NCI-H510A (cell line): ENCODE measurements around the gene HAGH.
"Not testable (repeated sequence)": the region's sequence is repeated elsewhere in the genome, so short reads cannot be mapped to it uniquely, and the experiment has no call there.

Experiments
- DNase-seq: peaks from one replicate; lab custom pipeline; 2025; lab: John Stamatoyannopoulos, UW

HAGH gene

DNA sequence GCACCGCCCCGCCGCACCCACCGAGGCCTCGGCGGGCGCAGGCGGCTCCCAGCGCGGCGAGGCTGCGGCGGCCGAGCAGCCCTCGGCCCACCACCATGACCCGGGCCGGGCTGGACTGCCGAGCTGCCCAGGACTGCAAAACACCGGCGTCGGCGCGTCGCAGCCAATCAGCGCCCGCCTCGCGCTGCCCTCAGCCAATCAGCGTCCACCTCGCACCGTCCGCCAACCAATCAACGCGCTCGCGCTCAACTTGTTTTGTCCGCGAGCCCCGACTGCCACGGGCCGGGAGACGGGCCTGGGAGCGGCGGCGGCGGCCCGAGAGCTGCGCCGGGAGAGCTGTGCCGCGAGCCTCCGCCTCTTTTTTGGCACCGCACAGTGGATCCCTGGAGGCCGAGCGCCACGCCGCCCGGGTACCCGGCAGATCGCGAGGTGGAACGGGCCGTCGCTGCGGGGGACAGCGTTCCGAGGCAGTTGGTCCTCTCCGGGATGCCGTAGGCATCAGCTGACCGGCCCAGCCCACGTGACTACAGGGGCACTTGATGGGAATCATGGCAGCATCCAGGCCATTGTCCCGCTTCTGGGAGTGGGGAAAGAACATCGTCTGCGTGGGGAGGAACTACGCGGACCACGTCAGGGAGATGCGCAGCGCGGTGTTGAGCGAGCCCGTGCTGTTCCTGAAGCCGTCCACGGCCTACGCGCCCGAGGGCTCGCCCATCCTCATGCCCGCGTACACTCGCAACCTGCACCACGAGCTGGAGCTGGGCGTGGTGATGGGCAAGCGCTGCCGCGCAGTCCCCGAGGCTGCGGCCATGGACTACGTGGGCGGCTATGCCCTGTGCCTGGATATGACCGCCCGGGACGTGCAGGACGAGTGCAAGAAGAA, at the start of gene HAGH, which contains the start of gene FAHD1:
HAGH (minus strand) TSS at position 135 of the 883 bp plus-strand sequence; CDS start at position 97, 38 bp downstream.
FAHD1 (plus strand) TSS at position 516 of the 883 bp plus-strand sequence; CDS start at position 549, 33 bp downstream.
- peak; percentile 51 for DNase-seq

DNA sequence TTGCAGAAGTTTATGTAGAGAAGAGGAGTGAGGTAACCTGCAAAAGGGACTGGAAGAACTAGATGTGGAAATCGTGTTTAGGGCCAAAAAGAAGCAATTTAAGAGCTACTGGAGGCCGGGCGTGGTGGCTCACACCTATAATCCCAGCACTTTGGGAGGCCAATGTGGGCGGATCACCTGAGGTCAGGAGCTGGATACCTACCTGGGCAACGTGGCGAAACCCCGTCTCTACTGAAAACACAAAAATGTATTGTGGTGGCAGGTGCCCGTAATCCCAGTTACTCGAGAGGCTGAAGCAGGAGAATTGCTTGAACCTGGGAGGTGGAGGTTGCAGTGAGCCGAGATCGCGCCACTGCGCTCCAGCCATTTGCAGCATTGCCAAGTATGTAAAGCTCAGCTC, 49.4 kb upstream of the HAGH start:
- not testable (repeated sequence) for DNase-seq

DNA sequence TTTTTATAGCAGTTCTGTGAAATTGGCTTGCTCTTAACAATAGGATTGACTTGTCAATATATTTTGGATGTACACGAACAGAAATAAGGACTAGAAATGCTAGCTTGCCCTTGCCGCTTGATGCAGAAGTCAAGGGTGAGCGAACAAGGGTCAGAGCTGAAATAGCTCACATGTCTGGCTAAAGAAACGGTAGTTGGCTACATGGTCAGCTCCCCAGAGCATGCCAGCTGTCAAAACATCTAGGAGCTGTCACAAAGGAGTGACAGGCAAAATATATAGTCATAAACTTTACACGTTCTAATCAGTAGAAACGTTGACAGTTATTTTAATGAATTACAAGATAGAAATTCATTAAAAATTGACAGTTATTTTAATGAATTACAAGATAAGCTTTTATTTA, 48.2 kb upstream of the HAGH start:
- DNase-seq: no peak

DNA sequence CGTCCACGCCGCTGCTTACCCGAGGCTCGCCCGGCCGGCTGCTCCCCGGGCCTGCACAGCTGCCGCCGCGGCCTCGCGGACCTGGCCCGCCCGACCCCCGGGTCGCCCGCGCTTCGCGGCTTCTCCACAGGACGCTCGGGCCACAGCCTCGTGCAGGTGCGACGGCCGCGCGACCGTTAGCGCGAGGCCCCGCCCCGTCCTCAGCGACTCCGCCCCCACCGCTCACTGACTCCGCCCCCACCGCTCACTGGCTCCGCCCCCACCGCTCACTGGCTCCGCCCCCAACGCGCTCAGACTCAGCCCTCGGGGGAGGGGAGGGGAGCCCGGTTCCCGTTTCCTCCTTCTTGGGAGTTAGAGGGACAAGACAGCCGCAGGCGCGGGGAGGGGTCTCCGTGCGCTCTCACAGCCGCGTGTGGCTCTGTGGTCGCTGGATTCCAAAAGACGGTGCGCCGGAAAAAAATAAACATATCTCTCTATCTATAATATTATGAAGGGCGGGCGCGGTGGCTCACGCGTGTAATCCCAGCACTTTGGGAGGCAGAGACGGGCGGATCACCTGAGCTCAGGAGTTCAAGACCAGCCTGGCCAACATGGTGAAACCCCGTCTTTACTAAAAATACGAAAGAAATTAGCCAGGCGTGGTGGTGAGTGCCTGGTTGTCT, 45.5 kb upstream of the HAGH start, which contains the start of gene MEIOB:
MEIOB (minus strand) TSS at position 191 of the 662 bp plus-strand sequence. CDS start 3,989 bp downstream, outside the sequence.
- DNase-seq: no peak

DNA sequence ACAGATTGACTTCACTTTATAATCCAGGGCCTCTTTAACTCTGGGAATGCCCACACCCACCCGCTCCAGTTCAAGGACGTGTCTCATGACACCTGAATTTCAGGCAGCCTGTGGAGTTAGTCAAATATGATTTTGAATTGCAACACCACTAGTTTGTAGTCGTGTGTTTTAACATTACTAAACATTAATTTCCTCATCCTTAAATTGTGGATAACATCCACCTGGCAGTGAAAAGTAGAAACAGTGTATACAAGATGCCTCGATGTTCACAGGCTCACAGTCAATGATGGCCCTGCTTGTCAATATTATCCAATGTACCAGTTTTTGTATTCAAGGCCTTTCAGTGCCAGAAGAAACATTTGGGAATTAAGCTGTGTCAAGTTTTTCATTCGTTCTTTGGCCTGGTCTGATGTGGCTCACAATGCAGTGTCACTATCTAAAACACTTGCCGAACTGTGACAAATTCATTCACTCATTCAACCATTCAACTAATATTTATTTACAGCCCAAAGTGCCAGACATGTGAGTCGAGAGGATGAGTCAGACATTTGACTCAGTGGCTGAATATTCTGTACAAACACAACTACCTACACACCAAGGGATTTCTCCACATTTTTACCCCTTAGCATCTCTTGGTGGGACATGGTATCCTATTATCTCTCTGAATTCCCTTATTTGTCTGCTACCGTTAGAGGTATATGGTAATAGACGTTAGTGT, 43.9 kb upstream of the HAGH start:
- DNase-seq: no peak

DNA sequence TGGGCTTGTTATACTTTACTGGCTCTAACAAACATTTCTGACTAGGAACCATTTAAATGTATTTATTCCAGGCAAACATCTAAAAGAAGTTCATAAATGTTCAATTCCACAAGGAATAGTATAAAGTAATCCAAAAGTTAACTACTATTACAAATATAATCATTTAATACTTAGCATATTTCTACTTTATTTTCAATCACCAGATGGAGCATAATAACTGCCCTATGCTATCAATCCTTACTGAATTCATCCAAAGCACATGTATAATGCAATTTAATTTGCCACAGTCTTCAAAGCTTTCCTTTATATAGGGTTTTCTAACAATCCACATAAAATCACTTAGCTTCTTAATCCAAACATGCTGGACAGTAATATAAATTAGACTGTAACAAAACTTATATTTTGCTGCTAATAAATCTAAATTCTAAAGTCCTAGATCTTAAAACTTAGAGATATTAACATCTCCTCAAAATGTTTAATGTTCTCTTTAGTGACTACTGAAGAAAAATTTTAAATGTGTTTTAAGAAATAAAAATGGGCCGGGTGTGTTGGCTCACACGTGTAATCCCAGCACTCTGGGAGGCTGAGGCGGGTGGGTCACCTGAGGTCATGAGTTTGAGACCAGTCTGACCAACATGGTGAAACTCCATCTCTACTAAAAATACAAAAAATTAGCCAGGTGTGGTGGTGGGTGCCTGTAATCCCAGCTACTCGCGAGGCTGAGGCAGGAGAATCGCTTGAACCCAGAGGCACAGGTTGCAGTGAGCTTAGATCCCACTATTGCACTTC, 39.5 kb upstream of the HAGH start:
- no peak for DNase-seq

DNA sequence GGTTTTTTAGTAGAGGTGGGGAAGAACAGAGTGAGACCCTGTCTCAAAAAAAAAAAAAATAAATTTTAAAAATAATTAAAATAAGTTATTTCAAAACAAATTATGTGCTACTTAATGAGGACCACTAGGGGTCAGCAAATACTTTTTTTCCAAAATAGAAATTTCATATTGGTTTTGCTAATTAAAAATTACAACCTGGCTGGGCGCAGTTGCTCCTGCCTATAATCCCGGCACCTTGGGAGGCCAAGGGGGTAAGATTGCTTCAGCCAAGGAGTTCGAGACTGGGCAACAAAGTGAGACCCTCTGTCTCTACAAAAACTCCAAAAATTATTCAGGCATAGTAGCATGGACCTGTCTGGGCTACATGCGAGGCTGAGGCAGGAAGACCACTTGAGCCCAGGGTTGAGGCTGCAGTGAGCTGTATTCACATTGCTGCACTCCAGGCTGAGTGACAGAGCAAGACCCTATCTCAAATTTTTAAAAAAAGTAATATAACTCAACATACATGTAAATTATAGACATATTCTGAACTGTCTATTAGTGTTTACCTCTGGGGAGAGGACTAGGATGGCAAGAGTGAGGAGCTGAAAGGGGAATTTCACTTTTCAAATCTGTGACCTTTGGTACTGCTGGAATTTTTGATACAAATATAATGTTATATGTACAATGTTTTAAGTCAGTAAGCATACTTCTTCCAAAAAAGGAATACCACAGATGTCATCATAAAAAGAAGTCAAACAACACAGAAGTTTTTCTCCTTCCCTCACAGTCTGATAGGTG, 37.2 kb upstream of the HAGH start:
- DNase-seq: no peak

DNA sequence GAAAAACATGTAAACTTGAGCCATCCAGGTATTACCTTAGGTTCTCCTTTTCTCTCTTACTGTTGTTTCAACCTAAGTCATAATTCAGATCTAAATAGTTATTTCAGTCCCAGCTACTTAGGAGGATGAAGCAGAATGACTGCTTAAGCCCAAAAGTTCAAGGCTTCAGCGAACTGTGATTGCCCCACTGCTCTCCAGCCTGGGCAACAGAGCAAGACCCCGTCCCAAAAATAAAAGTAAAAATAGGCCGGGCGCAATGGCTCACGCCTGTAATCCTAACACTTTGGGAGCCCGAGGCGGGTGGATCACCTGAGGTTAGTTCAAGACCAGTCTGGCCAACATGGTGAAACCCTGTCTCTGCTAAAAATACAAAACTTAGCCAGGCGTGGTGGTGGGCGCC, 35.8 kb upstream of the HAGH start:
- no peak for DNase-seq

DNA sequence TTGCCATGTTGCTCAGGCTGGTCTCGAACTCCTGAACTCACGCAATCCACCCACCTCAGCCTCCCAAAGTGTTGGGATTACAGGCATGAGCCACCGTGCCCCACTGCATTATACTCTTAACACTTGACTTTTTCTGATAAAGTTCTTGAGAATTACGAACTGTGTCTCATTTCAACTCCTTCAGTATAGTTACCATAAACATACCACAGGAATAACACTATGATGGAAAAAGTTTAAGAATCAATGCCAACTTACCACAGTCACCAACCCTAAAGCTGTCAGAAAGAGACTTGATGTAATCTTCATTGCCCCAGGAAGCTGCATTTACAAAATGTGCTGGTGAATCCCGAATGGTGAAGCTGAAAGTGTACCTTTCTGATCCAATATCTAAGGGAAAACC, 35.1 kb upstream of the HAGH start:
- DNase-seq: no peak

DNA sequence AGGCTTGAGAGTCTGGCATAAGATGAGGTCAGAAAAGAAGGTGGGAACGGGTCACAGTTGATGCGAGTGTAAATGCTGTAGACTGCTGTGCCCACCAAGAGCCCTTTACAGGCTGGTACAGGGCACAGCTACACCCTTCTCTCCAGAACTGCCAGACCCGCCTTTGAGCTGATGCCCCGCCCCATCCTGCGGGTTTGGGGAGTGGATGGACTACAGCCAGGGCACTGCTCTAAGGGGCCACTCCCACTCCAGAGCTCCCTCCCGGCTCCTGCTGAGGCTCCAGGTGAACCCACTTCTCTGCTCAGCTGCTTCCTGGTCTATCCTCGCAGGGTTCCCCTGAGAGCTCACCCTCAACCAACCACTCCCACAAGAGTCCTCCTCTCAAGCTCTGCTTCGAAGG, 33.0 kb upstream of the HAGH start:
- DNase-seq: no peak

DNA sequence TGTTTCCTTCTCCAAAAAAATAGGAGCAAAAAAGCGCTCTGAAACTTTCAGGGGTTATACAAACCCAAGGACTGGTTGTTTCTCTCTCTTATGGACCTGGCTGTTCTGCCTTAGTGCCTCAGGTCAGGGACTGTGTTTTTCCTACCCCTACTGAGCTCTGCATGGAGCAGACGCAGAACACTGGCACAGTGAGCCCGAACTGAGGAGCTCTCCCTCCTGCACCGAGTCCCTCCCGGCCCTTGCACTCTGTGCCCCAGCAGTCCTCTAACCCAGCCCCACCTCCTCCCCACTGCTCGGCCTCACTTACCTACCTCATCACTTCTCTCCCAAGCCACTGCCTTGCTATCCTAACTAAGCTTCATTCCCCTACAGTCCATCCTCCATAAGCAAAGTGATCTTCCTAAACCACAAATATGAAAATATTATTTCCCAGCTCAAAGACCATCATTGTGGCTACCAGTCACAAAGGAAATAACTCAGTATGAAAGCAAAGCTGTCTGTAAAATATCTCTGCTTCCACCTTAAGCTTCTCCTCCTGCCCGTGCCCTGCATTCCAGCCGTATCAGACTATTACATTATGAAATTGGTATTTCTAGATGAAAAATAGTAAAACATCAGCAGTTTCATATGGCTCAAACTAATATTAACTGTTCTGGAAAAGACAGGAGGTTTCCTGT, 31.7 kb upstream of the HAGH start:
- DNase-seq: no peak

DNA sequence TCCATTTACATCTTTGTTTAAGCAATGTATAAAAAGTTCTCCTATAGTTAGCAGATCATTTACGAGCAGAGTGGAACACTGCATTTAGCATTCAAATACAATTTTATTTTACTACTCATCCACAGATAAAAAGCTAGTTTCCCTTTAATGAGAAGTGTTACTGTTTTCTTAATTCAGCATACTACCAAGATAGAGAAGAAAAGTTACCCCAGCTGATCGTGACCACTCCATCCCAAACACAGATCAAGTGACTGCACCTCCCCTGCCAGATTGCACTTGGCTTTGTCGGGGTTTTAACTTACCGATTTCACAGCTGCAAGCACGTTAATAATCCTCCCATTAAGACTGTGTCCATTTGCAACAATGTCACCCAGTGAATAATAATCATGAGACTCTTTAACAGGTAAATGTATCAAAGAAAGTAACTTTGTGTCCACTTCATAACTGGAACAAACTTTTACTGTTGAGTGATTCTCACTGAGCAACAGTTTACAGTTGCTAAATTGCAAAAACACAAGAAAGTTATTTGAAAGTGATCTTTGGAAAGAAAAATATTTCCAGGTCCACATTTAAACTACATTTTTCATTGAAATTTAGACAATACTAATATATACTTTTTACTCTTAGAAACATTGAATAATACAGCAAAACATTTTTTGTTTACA, 30.9 kb upstream of the HAGH start:
- no peak for DNase-seq

DNA sequence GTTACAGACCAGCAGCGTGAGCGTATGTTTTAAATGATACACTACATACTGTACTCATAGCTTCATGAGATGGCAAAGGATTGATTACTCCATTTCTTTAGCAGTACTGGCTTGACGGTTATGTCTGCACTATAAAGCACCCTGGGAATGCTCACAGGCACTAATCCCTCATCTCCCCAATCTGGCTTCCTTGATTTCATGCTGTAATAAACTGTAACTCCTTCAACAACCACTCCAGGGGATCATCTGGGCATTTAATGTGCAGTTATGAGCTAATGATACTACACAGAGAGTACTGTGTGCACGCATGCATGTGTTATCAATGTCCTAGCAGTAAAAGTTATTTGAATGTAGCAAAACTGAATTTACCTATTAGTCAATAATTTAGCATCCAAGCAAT, 25.2 kb upstream of the HAGH start:
- no peak for DNase-seq

DNA sequence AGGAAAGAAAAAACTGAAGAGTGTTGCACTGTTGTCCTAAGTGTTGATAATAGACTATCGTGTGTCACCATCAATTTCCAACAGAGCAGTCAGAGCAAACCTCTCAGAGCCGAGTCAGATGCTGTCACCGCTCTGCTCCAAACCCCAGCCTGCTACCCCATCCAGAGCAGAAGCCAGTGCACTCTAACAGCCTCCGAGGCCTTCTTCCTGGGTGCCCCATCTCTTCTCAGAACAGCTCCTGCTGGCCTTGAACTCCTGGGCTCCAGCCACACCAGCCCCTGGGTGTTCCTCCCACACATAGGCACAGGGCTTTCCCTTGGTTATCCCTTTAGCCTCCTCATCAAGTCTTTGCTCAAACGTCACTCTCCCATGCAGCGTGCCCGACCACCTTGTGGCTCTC, 24.4 kb upstream of the HAGH start:
- DNase-seq: no peak

DNA sequence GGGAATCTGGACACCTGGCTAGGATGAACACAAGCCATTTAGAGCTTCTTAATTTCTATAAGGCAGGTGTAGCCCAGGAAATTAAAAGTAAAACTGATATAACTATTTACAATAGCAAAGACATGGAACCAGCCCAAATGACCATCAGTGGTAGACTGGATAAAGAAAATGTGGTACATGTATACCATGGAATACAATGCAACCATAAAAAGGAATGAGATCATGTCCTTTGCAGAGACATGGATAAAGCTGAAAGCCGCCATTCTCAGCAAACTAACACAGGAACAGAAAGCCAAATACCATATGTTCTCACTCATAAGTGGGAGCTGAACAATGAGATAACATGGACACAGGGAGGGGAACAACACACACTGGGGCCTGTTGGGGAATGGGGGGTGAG, 19.8 kb upstream of the HAGH start:
- no peak for DNase-seq

DNA sequence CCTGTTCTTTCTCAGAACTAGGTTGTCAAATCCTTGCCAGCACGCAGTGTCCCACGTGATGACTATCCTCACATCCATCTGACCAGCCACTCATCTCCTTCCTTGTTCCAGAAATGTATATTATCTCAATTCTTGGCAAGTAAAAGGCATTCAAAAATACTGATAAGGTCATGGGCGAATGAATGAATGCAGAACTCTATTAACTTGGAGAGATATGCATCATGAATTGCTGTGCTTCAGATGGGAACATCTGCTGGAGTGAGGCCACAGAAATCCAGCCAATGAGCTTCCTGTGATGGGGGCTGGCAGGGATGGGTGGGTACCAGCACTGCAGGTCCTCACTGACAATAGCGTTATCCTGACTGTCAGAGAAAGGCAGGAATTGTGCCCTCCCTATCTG, 19.4 kb upstream of the HAGH start:
- DNase-seq: no peak

DNA sequence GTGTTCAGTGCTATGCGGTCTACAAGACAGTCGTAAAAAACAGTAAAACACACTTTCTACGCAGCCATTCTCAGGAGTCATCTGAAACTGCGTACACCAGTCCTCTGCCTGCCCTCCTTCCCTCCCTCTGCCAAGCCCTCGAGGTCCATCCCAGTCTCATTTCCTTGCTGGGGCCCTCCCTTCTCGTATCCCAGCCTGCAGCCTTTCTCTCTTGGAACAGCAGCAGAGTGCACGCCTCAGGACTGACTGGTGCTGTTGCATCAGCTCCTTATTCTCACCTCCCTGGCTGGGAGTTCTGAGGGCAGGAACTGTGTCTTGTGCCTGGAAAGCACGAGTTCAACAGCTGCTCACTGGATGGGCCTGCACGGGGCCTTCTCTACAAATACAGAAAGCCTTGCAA, 12.9 kb upstream of the HAGH start:
- DNase-seq: no peak

DNA sequence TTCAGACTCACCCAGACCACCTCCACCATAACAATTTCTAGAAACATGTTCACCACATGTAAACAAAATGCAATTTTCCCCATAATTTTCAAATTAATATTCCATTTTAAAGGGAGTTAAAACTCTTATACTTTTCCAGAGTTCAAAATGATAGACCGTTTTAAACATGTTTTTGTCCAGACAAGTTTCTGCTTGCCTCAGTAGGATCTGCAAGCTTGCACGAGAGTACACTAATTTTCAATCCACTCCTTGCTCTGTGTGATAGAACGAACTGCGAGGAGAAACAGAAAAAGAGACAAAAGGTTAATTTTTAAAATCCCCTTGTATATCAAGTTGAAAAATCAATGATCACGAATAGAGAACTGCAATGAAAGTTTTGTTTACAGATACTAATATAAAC, 7.5 kb upstream of the HAGH start:
- no peak for DNase-seq

DNA sequence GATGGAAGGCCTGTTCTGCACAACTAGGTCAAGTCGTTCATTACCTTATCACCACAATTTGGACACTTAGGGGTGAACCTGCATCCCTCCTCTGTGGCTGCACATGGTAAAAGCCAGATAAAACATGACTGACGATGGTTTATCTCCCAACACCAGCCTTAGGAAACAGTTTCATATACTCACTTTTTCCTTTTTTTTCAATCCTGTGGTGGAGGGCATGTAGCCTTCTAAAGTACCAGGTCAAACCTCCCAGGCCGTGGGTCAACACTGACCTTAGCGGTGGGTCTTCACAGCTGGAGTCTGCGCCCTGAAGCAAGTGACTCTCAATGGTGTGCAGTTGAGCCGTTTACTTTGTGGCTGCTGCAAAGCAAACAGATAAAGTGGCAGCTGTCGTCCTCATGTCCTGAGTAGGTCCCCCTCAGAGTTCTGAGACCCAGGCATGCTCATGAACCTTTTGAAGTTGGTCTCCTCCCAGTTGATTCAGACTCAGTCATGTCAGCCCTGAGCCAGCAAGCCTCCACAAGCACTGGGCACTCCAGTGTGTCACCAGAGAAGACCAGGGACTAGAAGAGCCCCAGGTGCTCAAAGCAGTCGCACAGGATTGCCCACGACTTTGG, 6.3 kb upstream of the HAGH start:
- DNase-seq: peak; percentile 74
